Hepatocyte (in vitro differentiated cells): Measurements from ENCODE around the gene MINK1. TPM values are rescaled to one million over a fixed set of nuclear protein-coding genes. Genes with fewer than 3 reads are reported as not detected.

Source experiments
- DNase-seq: peaks from one replicate; pipeline ENCODE4 v3.0.0-alpha.2; 2016; ENCODE audit warnings: low spot score
- H2AFZ ChIP-seq: fragments of 200-600 bp; sonication (generic); 2 replicates; pipeline ENCODE4 v1.6.0; 2016; ENCODE audit warnings: antibody characterized with exemption, mild to moderate bottlenecking
- H3K27ac ChIP-seq: fragments of 200-600 bp; sonication (generic); 2 replicates; pipeline ENCODE4 v1.5.1; 2016; ENCODE audit warnings: mild to moderate bottlenecking
- H3K27me3 ChIP-seq: fragments of 200-600 bp; sonication (generic); 2 replicates; pipeline ENCODE4 v1.6.1; 2016
- H3K36me3 ChIP-seq: fragments of 200-600 bp; sonication (generic); replicated peaks from 2 replicates; pipeline ENCODE4 v1.5.1; 2016; ENCODE audit warnings: low read depth; ENCODE audit not compliant: insufficient read depth
- H3K4me1 ChIP-seq: fragments of 200-600 bp; sonication (generic); 2 replicates; pipeline ENCODE4 v1.5.1; 2016; ENCODE audit warnings: mild to moderate bottlenecking, moderate library complexity; ENCODE audit not compliant: insufficient read depth
- H3K4me2 ChIP-seq: fragments of 200-600 bp; sonication (generic); 2 replicates; pipeline ENCODE4 v1.6.0; 2016
- H3K4me3 ChIP-seq: fragments of 200-600 bp; sonication (generic); 2 replicates; pipeline ENCODE4 v1.5.1; 2016; ENCODE audit warnings: mild to moderate bottlenecking
- H3K79me2 ChIP-seq: fragments of 200-600 bp; sonication (generic); 2 replicates; pipeline ENCODE4 v1.6.0; 2017; ENCODE audit warnings: mild to moderate bottlenecking
- H3K9me2 ChIP-seq: fragments of 200-600 bp; sonication (generic); replicated peaks from 2 replicates; pipeline ENCODE4 v1.6.0; 2017; ENCODE audit warnings: mild to moderate bottlenecking; ENCODE audit not compliant: insufficient read depth
- H3K9me3 ChIP-seq: fragments of 200-600 bp; sonication (generic); 2 replicates; pipeline ENCODE4 v1.5.1; 2016; ENCODE audit warnings: low read depth, mild to moderate bottlenecking
- H4K20me1 ChIP-seq: fragments of 200-600 bp; sonication (generic); 2 replicates; pipeline ENCODE4 v1.6.0; 2016; ENCODE audit warnings: mild to moderate bottlenecking; ENCODE audit not compliant: insufficient read depth, poor library complexity, severe bottlenecking
- CTCF ChIP-seq: fragments of 200-600 bp; sonication (generic); IDR thresholded peaks from 2 replicates; pipeline ENCODE4 v1.5.1; 2016; ENCODE audit warnings: antibody characterized with exemption, mild to moderate bottlenecking; ENCODE audit not compliant: poor library complexity
- EZH2 ChIP-seq: fragments of 200-600 bp; sonication (generic); IDR thresholded peaks from 2 replicates; pipeline ENCODE4 v1.6.1; 2016; ENCODE audit warnings: antibody characterized with exemption, mild to moderate bottlenecking, borderline replicate concordance
- EZH2phosphoT487 ChIP-seq: fragments of 200-600 bp; sonication (generic); IDR thresholded peaks from one replicate; pipeline ENCODE4 v1.6.1; 2018; ENCODE audit warnings: antibody characterized with exemption, mild to moderate bottlenecking, low read depth, moderate library complexity; ENCODE audit not compliant: unreplicated experiment, severe bottlenecking
- WGBS: methylation state at CpG from one replicate; pipeline ENCODE4 v1.1.6; 2016; ENCODE audit warnings: low lambda C conversion rate; ENCODE audit errors: missing lambda C conversion rate; 5-methylcytosine and 5-hydroxymethylcytosine counted together
- polyA plus RNA-seq: library from polyadenylated mRNA; unstranded; fragments of >200 nt; fragmentation: Nextera tagmentation; extraction: Ambion mirVana; gene quantifications from 2 replicates; pipeline ENCODE4 v1.2.1, GENCODE V29; 2016
- total RNA-seq: library from RNA; depleted of rRNA; stranded (reverse); fragments of >200 nt; gene quantifications from 2 replicates; pipeline ENCODE4 v1.2.3, GENCODE V29; 2014

Gene MINK1
- total and polyA plus RNA-seq, 2 experiments from 2014 or later: 39.7 to 45.3 TPM

- no peak overlapping the region for H2AFZ ChIP-seq
- peaks cover 23% of the 10 kb centered on the region for H4K20me1 ChIP-seq
- no peak for DNase-seq
- no peaks in the 10 kb centered on the region for H3K9me3 ChIP-seq
- 94% methylated on average over 3 of the region's 3 CpGs for WGBS
- no peak overlapping the region for H3K4me2 ChIP-seq
- H3K4me1 ChIP-seq: peaks cover 11% of the 10 kb centered on the region
- H3K27ac ChIP-seq: no peak overlapping the region
- H3K79me2 ChIP-seq: peaks cover 98% of the 10 kb centered on the region
- no peaks in the 10 kb centered on the region for H3K9me2 ChIP-seq
- TF ChIP-seq CTCF (no peak), EZH2 (no peak), EZH2phosphoT487 (no peak)
- H3K4me3 ChIP-seq: no peak overlapping the region
- H3K36me3 ChIP-seq: no peaks in the 10 kb centered on the region
- no peaks in the 10 kb centered on the region for H3K27me3 ChIP-seq
These were observed 9.2 kb downstream of the MINK1 start for GRCh38 chr17:4842376-4842775.

GRCh38 chr17:4843321-4844000, 10.3 kb downstream of the MINK1 start:
- H4K20me1 ChIP-seq: peaks cover 21% of the 10 kb centered on the region
- WGBS: 94% methylated on average over 9 of the region's 9 CpGs

GRCh38 chr17:4845118-4845517, 12.0 kb downstream of the MINK1 start:
- no peak overlapping the region for H3K4me2 ChIP-seq
- WGBS: 97% methylated on average over 5 of the region's 5 CpGs
- peaks cover 96% of the 10 kb centered on the region for H3K79me2 ChIP-seq

More at GRCh38 chr17:4843321-4844000, 10.3 kb downstream of the MINK1 start:
- TF ChIP-seq CTCF: no peak
- no peak for TF ChIP-seq EZH2phosphoT487
- no peak for TF ChIP-seq EZH2
- H3K4me1 ChIP-seq: peaks cover 8% of the 10 kb centered on the region
- H3K9me2 ChIP-seq: no peaks in the 10 kb centered on the region
- no peaks in the 10 kb centered on the region for H3K9me3 ChIP-seq
- no peak overlapping the region for H3K4me3 ChIP-seq
- H3K27ac ChIP-seq: no peak overlapping the region
- no peak for DNase-seq
- H2AFZ ChIP-seq: no peak overlapping the region
- H3K4me2 ChIP-seq: no peak overlapping the region
- peaks cover 96% of the 10 kb centered on the region for H3K79me2 ChIP-seq
- no peaks in the 10 kb centered on the region for H3K27me3 ChIP-seq
- no peaks in the 10 kb centered on the region for H3K36me3 ChIP-seq

More at GRCh38 chr17:4845118-4845517, 12.0 kb downstream of the MINK1 start:
- Histone ChIP-seq H4K20me1 (peaks cover 22% of the 10 kb centered on the region), H3K4me1 (peaks cover 16% of the 10 kb centered on the region), H3K27me3 (no peaks in the 10 kb centered on the region), H3K9me3 (no peaks in the 10 kb centered on the region), H3K9me2 (no peaks in the 10 kb centered on the region), H3K27ac (no peak overlapping the region), H3K4me3 (no peak overlapping the region), H2AFZ (no peak overlapping the region), H3K36me3 (no peaks in the 10 kb centered on the region)
- TF ChIP-seq CTCF (no peak), EZH2 (no peak), EZH2phosphoT487 (no peak)
- DNase-seq: no peak
